GM10248 (cell line): Measurements from ENCODE around the gene FMN2.
"Not testable (repeated sequence)": the region's sequence is repeated elsewhere in the genome, so short reads cannot be mapped to it uniquely, and the experiment has no call there.

ENCODE experiments used
- CTCF ChIA-PET: fragments of 300-600 bp; sonication (Branson Sonifier 250); formaldehyde crosslinking; extraction: SDS; loops from one replicate; lab custom pipeline; 2021; ENCODE audit warnings: antibody characterized with exemption; lab: Yijun Ruan, JAX
- POLR2A ChIA-PET: fragments of 350-650 bp; sonication (Branson Sonifier 250); formaldehyde crosslinking; extraction: SDS; loops from one replicate; lab custom pipeline; 2020; ENCODE audit warnings: antibody characterized with exemption; lab: Yijun Ruan, JAX
- DNase-seq: peaks from one replicate; pipeline ENCODE4 v3.0.0; 2012; ENCODE audit errors: extremely low spot score
- CTCF ChIP-seq: IDR thresholded peaks from 2 replicates; pipeline ENCODE4 v1.5.1; 2012; ENCODE audit warnings: mild to moderate bottlenecking, low read depth; ENCODE audit errors: extremely low read depth, missing control alignments, control extremely low read depth

Gene FMN2

DNA sequence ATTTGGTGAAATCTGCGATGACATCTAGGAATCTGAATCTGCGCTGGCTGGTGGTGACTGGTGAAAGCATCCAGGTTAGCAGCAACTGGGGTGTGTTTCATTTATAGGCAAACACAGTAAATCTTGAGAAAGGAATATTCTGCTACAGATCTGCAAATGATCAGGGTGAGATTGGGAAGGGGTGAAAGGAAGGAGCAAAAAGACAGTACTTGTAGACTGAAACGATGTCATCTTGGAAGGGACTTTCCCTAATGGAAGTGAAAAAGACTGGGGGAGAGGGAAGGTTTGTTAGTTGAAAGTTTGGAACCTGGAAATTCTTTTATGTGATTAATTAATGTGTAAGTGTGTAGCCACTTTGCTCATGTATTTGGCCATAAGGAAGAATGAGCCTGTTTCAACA, 228.3 kb downstream of the FMN2 start:
- ChIA-PET CTCF (no interaction called here), POLR2A (no interaction called here)
- no peak for DNase-seq
- no peak for TF ChIP-seq CTCF

DNA sequence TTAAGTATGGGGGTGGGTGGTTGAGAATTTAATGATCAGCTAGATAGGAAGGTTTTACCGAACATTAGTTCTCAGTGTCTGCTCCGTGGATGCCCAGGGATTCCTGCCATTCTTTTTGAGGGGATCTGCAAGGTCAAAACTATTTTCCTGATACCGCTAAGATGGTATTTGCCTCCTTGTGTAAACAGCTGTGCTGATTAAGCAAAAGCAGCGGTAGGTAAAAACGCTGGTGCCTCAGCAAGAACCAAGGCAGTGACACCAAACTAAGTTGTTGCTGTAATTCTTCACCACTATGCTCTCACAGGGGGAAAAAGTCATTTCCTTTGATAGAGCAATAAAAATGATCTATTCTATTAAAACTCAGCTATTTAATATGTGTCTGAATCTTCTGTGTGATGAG, 229.0 kb downstream of the FMN2 start:
- DNase-seq = no peak
- ChIA-PET POLR2A (no interaction called here), CTCF (no interaction called here)
- no peak for TF ChIP-seq CTCF

DNA sequence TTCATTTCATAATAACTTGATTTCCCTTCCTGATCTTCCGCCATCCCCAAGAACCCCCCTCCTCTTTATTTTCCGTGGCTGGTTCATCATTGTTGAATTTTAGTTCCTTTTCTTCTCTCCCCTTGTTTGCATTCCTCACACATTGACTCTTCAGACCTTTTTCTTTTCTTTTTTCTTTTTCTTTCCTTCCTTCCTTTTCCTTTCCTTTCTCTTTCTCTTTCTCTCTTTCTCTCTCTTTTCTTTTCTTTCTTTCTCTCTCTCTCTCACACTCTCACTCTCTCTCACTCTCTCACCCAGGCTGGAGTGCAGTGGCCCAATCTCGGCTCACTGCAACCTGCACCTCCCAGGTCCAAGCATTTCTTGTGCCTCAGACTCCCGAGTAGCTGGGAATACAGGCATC, 231.3 kb downstream of the FMN2 start:
- ChIA-PET POLR2A (no interaction called here), CTCF (interaction anchor here (1.6 kb wide), 1 partner anchor 33 kb away, joined by 3 read pairs; no protein-coding TSS in a partner anchor)
- no peak for TF ChIP-seq CTCF
- DNase-seq = no peak

DNA sequence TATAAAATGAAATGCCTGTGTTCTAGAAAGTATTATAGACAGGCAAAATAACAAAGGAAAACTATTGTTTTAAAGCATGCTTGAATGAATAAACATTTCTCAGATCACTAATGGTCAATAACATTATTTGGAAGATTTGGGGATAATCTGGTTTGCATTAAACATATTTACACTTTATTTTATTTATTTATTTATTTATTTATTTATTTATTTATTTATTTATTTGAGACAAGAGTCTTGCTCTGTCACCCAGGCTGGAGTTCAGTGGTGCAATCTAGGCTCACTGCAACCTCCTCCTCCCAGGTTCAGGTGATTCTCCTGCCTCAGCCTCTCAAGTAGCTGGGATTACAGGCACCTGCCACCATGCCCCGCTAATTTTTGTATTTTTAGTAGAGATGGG, 236.7 kb downstream of the FMN2 start:
- POLR2A ChIA-PET, DNase-seq, CTCF ChIA-PET: not testable (repeated sequence)

GRCh38 chr1:240329443-240329842, 237.8 kb downstream of the FMN2 start:
- CTCF ChIA-PET = interaction anchor here (0.7 kb wide), 1 partner anchor 26 kb away, joined by 3 read pairs; no protein-coding TSS in a partner anchor
- POLR2A ChIA-PET = no interaction called here
- no peak for DNase-seq
- TF ChIP-seq CTCF = no peak

- CTCF ChIA-PET = interaction anchor here (0.8 to 1.0 kb wide), 2 partner anchors 8 to 13 kb away, joined by 3 read pairs; no protein-coding TSS in a partner anchor
- POLR2A ChIA-PET = no interaction called here
- no peak for DNase-seq
- no peak for TF ChIP-seq CTCF
Observed at GRCh38 chr1:240332672-240333071, 241.0 kb downstream of the FMN2 start.

- TF ChIP-seq CTCF = no peak
- ChIA-PET POLR2A (no interaction called here), CTCF (no interaction called here)
- DNase-seq = no peak
Observed at GRCh38 chr1:240337781-240338180, 246.1 kb downstream of the FMN2 start.
